ENCODE measurements around the gene BICC1.

Gene BICC1

GRCh38 chr10:58752665-58753064 lies 240.0 kb downstream of the BICC1 start:
- DNase-seq (ENCODE audit: low spot score), result no peak

- no peak for DNase-seq (ENCODE audit: low spot score)
Observed at GRCh38 chr10:58753425-58753824, 240.8 kb downstream of the BICC1 start.

- no peak for DNase-seq (ENCODE audit: low spot score)
Observed at GRCh38 chr10:58754469-58755339, 242.0 kb downstream of the BICC1 start.

GRCh38 chr10:58755340-58755610 lies 242.6 kb downstream of the BICC1 start:
- DNase-seq (ENCODE audit: low spot score), result no peak

GRCh38 chr10:58755677-58756076 lies 243.0 kb downstream of the BICC1 start:
- DNase-seq (ENCODE audit: low spot score), result peak; percentile 78

GRCh38 chr10:58756130-58756719 lies 243.6 kb downstream of the BICC1 start:
- DNase-seq (ENCODE audit: low spot score), result peak; percentile 57

- no peak for DNase-seq (ENCODE audit: low spot score)
Observed at GRCh38 chr10:58757352-58758065, 244.8 kb downstream of the BICC1 start.

GRCh38 chr10:58758321-58758720 lies 245.6 kb downstream of the BICC1 start:
- DNase-seq (ENCODE audit: low spot score), result no peak

- no peak for DNase-seq (ENCODE audit: low spot score)
Observed at GRCh38 chr10:58764087-58764747, 251.5 kb downstream of the BICC1 start.

GRCh38 chr10:58765910-58766309 lies 253.2 kb downstream of the BICC1 start:
- DNase-seq (ENCODE audit: low spot score), result no peak

GRCh38 chr10:58767652-58768051 lies 255.0 kb downstream of the BICC1 start:
- DNase-seq (ENCODE audit: low spot score), result no peak

GRCh38 chr10:58771863-58772262 lies 259.2 kb downstream of the BICC1 start:
- DNase-seq (ENCODE audit: low spot score), result no peak

- DNase-seq (ENCODE audit: low spot score), result no peak
Observed at GRCh38 chr10:58772758-58773157, 260.1 kb downstream of the BICC1 start.

GRCh38 chr10:58773341-58773740 lies 260.7 kb downstream of the BICC1 start:
- no peak for DNase-seq (ENCODE audit: low spot score)

GRCh38 chr10:58773944-58774343 lies 261.3 kb downstream of the BICC1 start:
- no peak for DNase-seq (ENCODE audit: low spot score)

GRCh38 chr10:58775960-58776567 lies 263.4 kb downstream of the BICC1 start:
- peak; percentile 44 for DNase-seq (ENCODE audit: low spot score)

GRCh38 chr10:58776568-58777318 lies 264.1 kb downstream of the BICC1 start:
- no peak for DNase-seq (ENCODE audit: low spot score)

- no peak for DNase-seq (ENCODE audit: low spot score)
Observed at GRCh38 chr10:58778966-58779365, 266.3 kb downstream of the BICC1 start.

- DNase-seq (ENCODE audit: low spot score), result no peak
Observed at GRCh38 chr10:58779594-58779993, 266.9 kb downstream of the BICC1 start.

GRCh38 chr10:58780476-58780875 lies 267.8 kb downstream of the BICC1 start:
- DNase-seq (ENCODE audit: low spot score), result no peak

- peak; percentile 51 for DNase-seq (ENCODE audit: low spot score)
Observed at GRCh38 chr10:58781873-58782488, 269.3 kb downstream of the BICC1 start.

All from AG20443 (cell line).